HepG2 (cell line): Measurements from ENCODE around the gene HNRNPR. TPM values are rescaled to one million over a fixed set of nuclear protein-coding genes. Genes with fewer than 3 reads are reported as not detected.

Experiments used
- CSRNP1 ChIP-seq: sonication (generic); formaldehyde crosslinking; IDR thresholded peaks from 2 replicates; pipeline ENCODE4 v1.8.1; 2023; ENCODE audit warnings: mild to moderate bottlenecking, missing genetic modification reagents
- MEF2D ChIP-seq: sonication (generic); formaldehyde crosslinking; IDR thresholded peaks from 2 replicates; pipeline ENCODE4 v1.5.1; 2020; ENCODE audit warnings: mild to moderate bottlenecking, missing genetic modification reagents
- NR2F1 ChIP-seq, 2 experiments: fragments of 450-650 bp in 1 of 2; formaldehyde crosslinking in 1 of 2; IDR thresholded peaks; 2 replicates each; pipeline versions ENCODE4 v1.5.0 to v1.6.1; 2016 to 2020; ENCODE audit warnings: mild to moderate bottlenecking in 1 of 2, missing compliant biosample characterization in 1 of 2, missing genetic modification reagents in 1 of 2, moderate library complexity in 1 of 2
- NR2F2 ChIP-seq: IDR thresholded peaks from 2 replicates; pipeline ENCODE4 v1.6.1; 2012; ENCODE audit warnings: low read depth, inconsistent platforms, borderline replicate concordance
- STAG1 ChIP-seq: sonication (generic); formaldehyde crosslinking; IDR thresholded peaks from 2 replicates; pipeline ENCODE4 v1.4.0; 2020; ENCODE audit warnings: missing genetic modification reagents
- ZFAT ChIP-seq: sonication (generic); formaldehyde crosslinking; conservative IDR thresholded peaks from 2 replicates; pipeline ENCODE4 v1.8.1; 2023; ENCODE audit warnings: missing genetic modification reagents, inconsistent platforms
- polyA plus RNA-seq, 8 experiments: library from polyadenylated mRNA; depleted of rRNA in 3 of 8; stranded (reverse) in 7 of 8; unstranded in 1 of 8; fragments of >200 nt; fragmentation: Illumina TruSeq in 4 of 8; extraction: Trizol in 4 of 8; gene quantifications; 2 replicates each; pipeline versions ENCODE4 v1.2.1 to v1.2.3, GENCODE V29; 2011 to 2016; ENCODE audit warnings: low read depth in 4 of 8, missing spikeins in 1 of 8, mixed read lengths in 1 of 8; ENCODE audit not compliant: insufficient read depth in 1 of 8
- total RNA-seq, 5 experiments: library from RNA; depleted of rRNA; stranded (reverse); fragments of >200 nt; fragmentation: Illumina TruSeq; extraction: Trizol; gene quantifications; 2 replicates each; pipeline ENCODE4 v1.2.3, GENCODE V29; 2016; ENCODE audit warnings: low read depth in 1 of 5
- TF ChIP-seq, protein P1 (sequence below): sonication (generic); formaldehyde crosslinking; IDR thresholded peaks from 2 replicates; pipeline ENCODE4 v1.4.0; 2020; ENCODE audit warnings: missing genetic modification reagents
- TF ChIP-seq, protein P2 (sequence below), 2 experiments: fragments of 450-650 bp in 1 of 2; sonication (generic) in 1 of 2; formaldehyde crosslinking in 1 of 2; IDR thresholded peaks; 2 replicates each; pipeline versions ENCODE4 v1.6.1 to v1.8.0; 2016 to 2022; ENCODE audit warnings: antibody characterized with exemption in 1 of 2, mild to moderate bottlenecking in 1 of 2, missing genetic modification reagents in 1 of 2
- TF ChIP-seq, protein P3 (sequence below): sonication (generic); formaldehyde crosslinking; IDR thresholded peaks from 2 replicates; pipeline ENCODE4 v1.4.0; 2020; ENCODE audit warnings: missing genetic modification reagents, borderline replicate concordance

The HNRNPR gene
- total and polyA plus RNA-seq, 2 of the 13 experiments (the other 11 are each of a cell fraction or from before 2014, with no cell fraction given): 133 to 216 TPM

GRCh38 chr1:23368562-23369334, 24.7 kb upstream of the HNRNPR start (continued):
- TF ChIP-seq MEF2D (CRISPR knock-in tag) (peak; percentile 18), NR2F1 (CRISPR knock-in tag; IDR thresholded peaks at IDR 0.05) (no peak), ZFAT (CRISPR knock-in tag) (no peak), NR2F2 (no peak), STAG1 (CRISPR knock-in tag) (peak; percentile 15; the same call in 1 of the 2 replicates), CSRNP1 (CRISPR knock-in tag) (peak; percentile 66; the same call in 1 of the 2 replicates)
- TF ChIP-seq, protein P1, sequence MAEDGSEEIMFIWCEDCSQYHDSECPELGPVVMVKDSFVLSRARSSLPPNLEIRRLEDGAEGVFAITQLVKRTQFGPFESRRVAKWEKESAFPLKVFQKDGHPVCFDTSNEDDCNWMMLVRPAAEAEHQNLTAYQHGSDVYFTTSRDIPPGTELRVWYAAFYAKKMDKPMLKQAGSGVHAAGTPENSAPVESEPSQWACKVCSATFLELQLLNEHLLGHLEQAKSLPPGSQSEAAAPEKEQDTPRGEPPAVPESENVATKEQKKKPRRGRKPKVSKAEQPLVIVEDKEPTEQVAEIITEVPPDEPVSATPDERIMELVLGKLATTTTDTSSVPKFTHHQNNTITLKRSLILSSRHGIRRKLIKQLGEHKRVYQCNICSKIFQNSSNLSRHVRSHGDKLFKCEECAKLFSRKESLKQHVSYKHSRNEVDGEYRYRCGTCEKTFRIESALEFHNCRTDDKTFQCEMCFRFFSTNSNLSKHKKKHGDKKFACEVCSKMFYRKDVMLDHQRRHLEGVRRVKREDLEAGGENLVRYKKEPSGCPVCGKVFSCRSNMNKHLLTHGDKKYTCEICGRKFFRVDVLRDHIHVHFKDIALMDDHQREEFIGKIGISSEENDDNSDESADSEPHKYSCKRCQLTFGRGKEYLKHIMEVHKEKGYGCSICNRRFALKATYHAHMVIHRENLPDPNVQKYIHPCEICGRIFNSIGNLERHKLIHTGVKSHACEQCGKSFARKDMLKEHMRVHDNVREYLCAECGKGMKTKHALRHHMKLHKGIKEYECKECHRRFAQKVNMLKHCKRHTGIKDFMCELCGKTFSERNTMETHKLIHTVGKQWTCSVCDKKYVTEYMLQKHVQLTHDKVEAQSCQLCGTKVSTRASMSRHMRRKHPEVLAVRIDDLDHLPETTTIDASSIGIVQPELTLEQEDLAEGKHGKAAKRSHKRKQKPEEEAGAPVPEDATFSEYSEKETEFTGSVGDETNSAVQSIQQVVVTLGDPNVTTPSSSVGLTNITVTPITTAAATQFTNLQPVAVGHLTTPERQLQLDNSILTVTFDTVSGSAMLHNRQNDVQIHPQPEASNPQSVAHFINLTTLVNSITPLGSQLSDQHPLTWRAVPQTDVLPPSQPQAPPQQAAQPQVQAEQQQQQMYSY: no peak
- TF ChIP-seq, protein P2, sequence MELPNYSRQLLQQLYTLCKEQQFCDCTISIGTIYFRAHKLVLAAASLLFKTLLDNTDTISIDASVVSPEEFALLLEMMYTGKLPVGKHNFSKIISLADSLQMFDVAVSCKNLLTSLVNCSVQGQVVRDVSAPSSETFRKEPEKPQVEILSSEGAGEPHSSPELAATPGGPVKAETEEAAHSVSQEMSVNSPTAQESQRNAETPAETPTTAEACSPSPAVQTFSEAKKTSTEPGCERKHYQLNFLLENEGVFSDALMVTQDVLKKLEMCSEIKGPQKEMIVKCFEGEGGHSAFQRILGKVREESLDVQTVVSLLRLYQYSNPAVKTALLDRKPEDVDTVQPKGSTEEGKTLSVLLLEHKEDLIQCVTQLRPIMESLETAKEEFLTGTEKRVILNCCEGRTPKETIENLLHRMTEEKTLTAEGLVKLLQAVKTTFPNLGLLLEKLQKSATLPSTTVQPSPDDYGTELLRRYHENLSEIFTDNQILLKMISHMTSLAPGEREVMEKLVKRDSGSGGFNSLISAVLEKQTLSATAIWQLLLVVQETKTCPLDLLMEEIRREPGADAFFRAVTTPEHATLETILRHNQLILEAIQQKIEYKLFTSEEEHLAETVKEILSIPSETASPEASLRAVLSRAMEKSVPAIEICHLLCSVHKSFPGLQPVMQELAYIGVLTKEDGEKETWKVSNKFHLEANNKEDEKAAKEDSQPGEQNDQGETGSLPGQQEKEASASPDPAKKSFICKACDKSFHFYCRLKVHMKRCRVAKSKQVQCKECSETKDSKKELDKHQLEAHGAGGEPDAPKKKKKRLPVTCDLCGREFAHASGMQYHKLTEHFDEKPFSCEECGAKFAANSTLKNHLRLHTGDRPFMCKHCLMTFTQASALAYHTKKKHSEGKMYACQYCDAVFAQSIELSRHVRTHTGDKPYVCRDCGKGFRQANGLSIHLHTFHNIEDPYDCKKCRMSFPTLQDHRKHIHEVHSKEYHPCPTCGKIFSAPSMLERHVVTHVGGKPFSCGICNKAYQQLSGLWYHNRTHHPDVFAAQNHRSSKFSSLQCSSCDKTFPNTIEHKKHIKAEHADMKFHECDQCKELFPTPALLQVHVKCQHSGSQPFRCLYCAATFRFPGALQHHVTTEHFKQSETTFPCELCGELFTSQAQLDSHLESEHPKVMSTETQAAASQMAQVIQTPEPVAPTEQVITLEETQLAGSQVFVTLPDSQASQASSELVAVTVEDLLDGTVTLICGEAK (IDR thresholded peaks at IDR 0.05): no peak
- TF ChIP-seq, protein P2 (CRISPR knock-in tag; IDR thresholded peaks at IDR 0.05): peak; percentile 49; the same call in 1 of the 2 replicates
- TF ChIP-seq, protein P3, sequence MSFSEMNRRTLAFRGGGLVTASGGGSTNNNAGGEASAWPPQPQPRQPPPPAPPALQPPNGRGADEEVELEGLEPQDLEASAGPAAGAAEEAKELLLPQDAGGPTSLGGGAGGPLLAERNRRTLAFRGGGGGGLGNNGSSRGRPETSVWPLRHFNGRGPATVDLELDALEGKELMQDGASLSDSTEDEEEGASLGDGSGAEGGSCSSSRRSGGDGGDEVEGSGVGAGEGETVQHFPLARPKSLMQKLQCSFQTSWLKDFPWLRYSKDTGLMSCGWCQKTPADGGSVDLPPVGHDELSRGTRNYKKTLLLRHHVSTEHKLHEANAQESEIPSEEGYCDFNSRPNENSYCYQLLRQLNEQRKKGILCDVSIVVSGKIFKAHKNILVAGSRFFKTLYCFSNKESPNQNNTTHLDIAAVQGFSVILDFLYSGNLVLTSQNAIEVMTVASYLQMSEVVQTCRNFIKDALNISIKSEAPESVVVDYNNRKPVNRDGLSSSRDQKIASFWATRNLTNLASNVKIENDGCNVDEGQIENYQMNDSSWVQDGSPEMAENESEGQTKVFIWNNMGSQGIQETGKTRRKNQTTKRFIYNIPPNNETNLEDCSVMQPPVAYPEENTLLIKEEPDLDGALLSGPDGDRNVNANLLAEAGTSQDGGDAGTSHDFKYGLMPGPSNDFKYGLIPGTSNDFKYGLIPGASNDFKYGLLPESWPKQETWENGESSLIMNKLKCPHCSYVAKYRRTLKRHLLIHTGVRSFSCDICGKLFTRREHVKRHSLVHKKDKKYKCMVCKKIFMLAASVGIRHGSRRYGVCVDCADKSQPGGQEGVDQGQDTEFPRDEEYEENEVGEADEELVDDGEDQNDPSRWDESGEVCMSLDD: no peak; the same call in 1 of the 2 replicates
